Spleen (tissue), 7 donors: Measurements from ENCODE around the gene MAP2.

Source experiments
- POLR2A ChIP-seq, 3 donors: fragments of 450-650 bp; IDR thresholded peaks; one replicate each; pipeline ENCODE4 v1.5.1; 2017; ENCODE audit warnings: antibody characterized with exemption in 3 of 3, mild to moderate bottlenecking in 1 of 3
- TF ChIP-seq, protein P1 (sequence below), 11 experiments: fragments of 200-600 bp in 7 of 11; fragments of 450-650 bp in 4 of 11; sonication (generic) in 4 of 11; IDR thresholded peaks in 8 of 11; conservative IDR thresholded peaks in 3 of 11; 1 replicate in 7 of 11; 2 replicates in 4 of 11; pipeline versions ENCODE4 v1.4.0 to v1.8.0; 2016 to 2021; ENCODE audit warnings: antibody characterized with exemption in 11 of 11, inconsistent platforms in 4 of 11, mild to moderate bottlenecking in 1 of 11
- donor health status: DM: no; HTN: no; CAD: no; lungs with moderate emphysema.
- donor health status: DM: no; HTN: no; CAD: no.
- donor health status: DM: no; HTN: no; CAD: no.

DNA sequence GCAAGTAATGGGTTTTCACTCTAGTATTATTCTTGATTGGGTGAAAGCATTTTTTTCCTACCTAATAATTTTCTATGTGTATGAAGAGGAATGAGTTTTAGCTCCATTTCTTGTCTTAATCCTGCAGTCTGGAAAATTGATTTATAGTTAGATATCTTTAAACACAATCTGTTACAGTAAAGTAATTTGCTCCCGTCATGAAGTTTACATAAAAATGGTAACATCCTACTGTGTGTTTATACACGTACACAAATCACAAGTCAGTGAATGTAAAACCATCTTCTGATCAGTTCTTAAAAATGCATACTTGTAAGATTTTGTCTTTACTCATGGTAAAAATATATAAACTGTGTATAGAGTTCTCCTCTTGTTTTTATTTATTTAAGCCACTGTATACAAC, 51.1 kb downstream of the MAP2 start:
- TF ChIP-seq, protein P1, sequence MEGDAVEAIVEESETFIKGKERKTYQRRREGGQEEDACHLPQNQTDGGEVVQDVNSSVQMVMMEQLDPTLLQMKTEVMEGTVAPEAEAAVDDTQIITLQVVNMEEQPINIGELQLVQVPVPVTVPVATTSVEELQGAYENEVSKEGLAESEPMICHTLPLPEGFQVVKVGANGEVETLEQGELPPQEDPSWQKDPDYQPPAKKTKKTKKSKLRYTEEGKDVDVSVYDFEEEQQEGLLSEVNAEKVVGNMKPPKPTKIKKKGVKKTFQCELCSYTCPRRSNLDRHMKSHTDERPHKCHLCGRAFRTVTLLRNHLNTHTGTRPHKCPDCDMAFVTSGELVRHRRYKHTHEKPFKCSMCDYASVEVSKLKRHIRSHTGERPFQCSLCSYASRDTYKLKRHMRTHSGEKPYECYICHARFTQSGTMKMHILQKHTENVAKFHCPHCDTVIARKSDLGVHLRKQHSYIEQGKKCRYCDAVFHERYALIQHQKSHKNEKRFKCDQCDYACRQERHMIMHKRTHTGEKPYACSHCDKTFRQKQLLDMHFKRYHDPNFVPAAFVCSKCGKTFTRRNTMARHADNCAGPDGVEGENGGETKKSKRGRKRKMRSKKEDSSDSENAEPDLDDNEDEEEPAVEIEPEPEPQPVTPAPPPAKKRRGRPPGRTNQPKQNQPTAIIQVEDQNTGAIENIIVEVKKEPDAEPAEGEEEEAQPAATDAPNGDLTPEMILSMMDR (IDR thresholded peaks at IDR 0.05 in 8 of 11, conservative IDR thresholded peaks at IDR 0.05 in 3 of 11): no peak
- TF ChIP-seq POLR2A (IDR thresholded peaks at IDR 0.05): no peak
